Astrocyte of the cerebellum (primary cell): ENCODE data around the gene NPNT.
A peak's percentile ranks its signal among the peaks of the same experiment; 100 is the strongest.

Experiments
- DNase-seq: peaks from one replicate; pipeline ENCODE4 v3.0.0-alpha.2; 2011; ENCODE audit warnings: low read depth
- H3K4me3 ChIP-seq: 2 replicates; pipeline ENCODE4 v1.5.1; 2011; ENCODE audit warnings: mild to moderate bottlenecking, low read depth, low read length, moderate library complexity
- CTCF ChIP-seq: IDR thresholded peaks from 2 replicates; pipeline ENCODE4 v1.5.1; 2012; ENCODE audit warnings: low read length, low read depth, moderate library complexity, mild to moderate bottlenecking; ENCODE audit errors: missing control alignments
- in situ Hi-C: cut with HindIII; loops from 2 replicates; pipeline ENCODE4 v1.10.0; 2017; ENCODE audit warnings: low sequenced_read_pairs

Gene NPNT

DNA sequence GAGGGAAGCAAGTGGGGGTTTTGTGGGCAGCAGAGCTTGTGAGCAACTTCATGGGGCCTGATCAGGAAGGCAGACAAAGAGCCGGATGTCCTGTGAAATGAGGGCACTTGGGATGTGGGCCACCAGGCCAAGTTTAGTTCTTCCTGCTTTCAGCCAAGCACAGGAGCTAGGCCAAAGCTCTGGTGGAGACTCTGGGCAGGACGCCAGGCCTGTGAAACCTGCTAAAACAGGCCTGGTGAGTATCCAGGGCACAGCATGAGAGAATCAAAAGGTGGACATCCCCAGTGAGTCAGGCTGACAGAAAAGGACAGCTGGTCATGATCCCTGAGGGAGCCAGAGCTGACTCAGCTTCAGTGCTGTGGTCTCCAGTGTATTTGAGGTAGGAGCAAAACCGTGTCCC lies 95.7 kb downstream of the NPNT start:
- DNase-seq, result peak; percentile 93
- no peak overlapping the region for H3K4me3 ChIP-seq
- no peak for TF ChIP-seq CTCF
- in situ Hi-C loops, result no loop called here

DNA sequence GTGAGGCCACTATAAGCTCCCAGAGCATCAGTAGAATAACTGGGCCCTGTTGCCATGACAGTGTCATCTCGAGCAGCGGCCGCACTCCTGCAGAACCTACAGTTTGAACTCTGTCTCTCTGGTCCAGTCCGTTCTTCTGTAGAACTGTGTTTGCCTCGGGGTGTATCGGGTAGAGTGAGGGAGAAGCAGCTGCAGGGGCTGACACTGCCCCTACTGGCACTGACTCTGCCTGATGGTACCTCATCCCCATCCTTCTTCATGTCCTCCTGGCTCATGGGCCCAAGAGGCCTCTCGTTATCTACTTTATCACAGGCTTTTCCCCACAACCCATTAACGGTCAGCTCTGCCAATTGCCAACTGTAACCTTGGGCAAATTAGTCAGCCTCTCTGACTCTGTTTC lies 96.5 kb downstream of the NPNT start:
- H3K4me3 ChIP-seq, result no peak overlapping the region

DNA sequence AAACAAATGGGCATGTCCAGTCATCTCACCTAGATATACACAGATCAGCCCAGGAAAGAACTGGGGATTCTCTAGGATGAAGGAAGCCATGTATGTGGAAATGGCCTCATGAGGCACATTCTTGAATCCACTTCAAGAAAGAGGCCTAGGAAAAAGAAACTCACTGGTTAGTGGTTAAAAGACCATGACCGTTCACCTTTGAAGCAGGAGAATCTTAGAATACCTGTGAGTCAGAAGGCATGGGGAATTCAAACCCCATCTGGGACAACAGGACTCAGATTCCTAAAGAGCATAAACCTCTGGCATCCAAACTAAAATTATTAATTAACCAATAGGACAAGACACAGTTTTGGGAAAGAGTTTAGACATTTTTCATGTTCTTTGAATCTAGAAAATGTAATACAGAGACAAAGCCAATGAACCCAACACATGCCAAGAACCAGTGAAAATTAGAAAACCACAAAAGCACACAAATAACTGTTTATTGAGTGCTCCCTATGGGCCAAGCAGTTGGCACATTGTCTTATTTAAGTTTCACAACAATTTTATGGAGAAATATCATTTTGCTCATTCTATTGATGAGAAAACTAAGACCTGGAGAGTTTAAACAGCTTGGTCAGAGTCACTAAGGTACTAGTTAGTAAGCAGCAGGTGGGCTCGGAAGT lies 97.5 kb downstream of the NPNT start:
- TF ChIP-seq CTCF, result no peak
- in situ Hi-C loops, result no loop called here
- H3K4me3 ChIP-seq, result no peak overlapping the region
- peak; percentile 44 for DNase-seq

More for the DNA sequence above, 96.5 kb downstream of the NPNT start:
- in situ Hi-C loops, result no loop called here
- TF ChIP-seq CTCF, result no peak
- DNase-seq, result no peak

GRCh38 chr4:105994061-105994460 lies 98.8 kb downstream of the NPNT start:
- in situ Hi-C loops, result no loop called here
- DNase-seq, result no peak
- no peak overlapping the region for H3K4me3 ChIP-seq
- TF ChIP-seq CTCF, result no peak

GRCh38 chr4:105994841-105995501 lies 99.7 kb downstream of the NPNT start:
- in situ Hi-C loops, result loop anchor here (5.0 kb wide), 1 partner anchor 33 kb away; no protein-coding TSS in a partner anchor
- DNase-seq, result no peak
- TF ChIP-seq CTCF, result no peak
- no peak overlapping the region for H3K4me3 ChIP-seq

GRCh38 chr4:105996845-105997244 lies 101.6 kb downstream of the NPNT start:
- no peak overlapping the region for H3K4me3 ChIP-seq
- in situ Hi-C loops, result loop anchor here (5.0 kb wide), 1 partner anchor 35 kb away; no protein-coding TSS in a partner anchor
- no peak for TF ChIP-seq CTCF
- DNase-seq, result no peak
